ENCODE data around the gene SUPT20H.

GRCh38 chr13:36965767-36966166 is 93.7 kb downstream of the SUPT20H start:
- no peak for TF ChIP-seq YY1 (IDR thresholded peaks at IDR 0.05; ENCODE audit: low read depth, low read length)
- TF ChIP-seq PRDM15 (CRISPR knock-in tag; IDR thresholded peaks at IDR 0.05), result no peak
- TF ChIP-seq CHD2 (IDR thresholded peaks at IDR 0.05; ENCODE audit: borderline replicate concordance, low read depth, low read length), result no peak
- no peak for TF ChIP-seq PAX8 (IDR thresholded peaks at IDR 0.05)
- TF ChIP-seq, protein P1, sequence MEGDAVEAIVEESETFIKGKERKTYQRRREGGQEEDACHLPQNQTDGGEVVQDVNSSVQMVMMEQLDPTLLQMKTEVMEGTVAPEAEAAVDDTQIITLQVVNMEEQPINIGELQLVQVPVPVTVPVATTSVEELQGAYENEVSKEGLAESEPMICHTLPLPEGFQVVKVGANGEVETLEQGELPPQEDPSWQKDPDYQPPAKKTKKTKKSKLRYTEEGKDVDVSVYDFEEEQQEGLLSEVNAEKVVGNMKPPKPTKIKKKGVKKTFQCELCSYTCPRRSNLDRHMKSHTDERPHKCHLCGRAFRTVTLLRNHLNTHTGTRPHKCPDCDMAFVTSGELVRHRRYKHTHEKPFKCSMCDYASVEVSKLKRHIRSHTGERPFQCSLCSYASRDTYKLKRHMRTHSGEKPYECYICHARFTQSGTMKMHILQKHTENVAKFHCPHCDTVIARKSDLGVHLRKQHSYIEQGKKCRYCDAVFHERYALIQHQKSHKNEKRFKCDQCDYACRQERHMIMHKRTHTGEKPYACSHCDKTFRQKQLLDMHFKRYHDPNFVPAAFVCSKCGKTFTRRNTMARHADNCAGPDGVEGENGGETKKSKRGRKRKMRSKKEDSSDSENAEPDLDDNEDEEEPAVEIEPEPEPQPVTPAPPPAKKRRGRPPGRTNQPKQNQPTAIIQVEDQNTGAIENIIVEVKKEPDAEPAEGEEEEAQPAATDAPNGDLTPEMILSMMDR (IDR thresholded peaks at IDR 0.05 in 2 of 3, conservative IDR thresholded peaks at IDR 0.05 in 1 of 3; ENCODE audit: control insufficient read depth in 2 of 3, extremely low read depth in 1 of 3, insufficient read depth in 1 of 3, low read depth in 3 of 3, low read length in 3 of 3), result no peak
- TF ChIP-seq POLR2A (IDR thresholded peaks at IDR 0.05; ENCODE audit: low read depth, low read length), result no peak
- no peak for TF ChIP-seq ZZZ3 (IDR thresholded peaks at IDR 0.05; ENCODE audit: control insufficient read depth, insufficient read length, low read depth)

All from GM12878 (cell line).